H54 (cell line): ENCODE data around the gene HPS1.
A peak's percentile ranks its signal among the peaks of the same experiment; 100 is the strongest.

Experiments
- DNase-seq: peaks from one replicate; pipeline ENCODE4 v3.0.0; 2011; ENCODE audit warnings: low spot score, mixed read lengths; ENCODE audit not compliant: insufficient read length
- FAIRE-seq: peaks from 3 replicates; lab custom pipeline; 2011; peaks lifted over from hg19 to GRCh38; lab: Jason Lieb, UNC
- POLR2A ChIP-seq: IDR thresholded peaks from 2 replicates; pipeline ENCODE4 v1.6.1; 2011; ENCODE audit warnings: low read depth, mild to moderate bottlenecking, low read length

Gene HPS1

GRCh38 chr10:98456686-98457482 lies 10.1 kb upstream of the HPS1 start:
- DNase-seq (no peak), FAIRE-seq (no peak)
- TF ChIP-seq POLR2A: no peak

- DNase-seq (no peak), FAIRE-seq (no peak)
- TF ChIP-seq POLR2A: no peak
Observed at GRCh38 chr10:98456043-98456570, 9.4 kb upstream of the HPS1 start.

- TF ChIP-seq POLR2A: no peak
- DNase-seq (no peak), FAIRE-seq (no peak)
Observed at GRCh38 chr10:98453729-98454128, 7.0 kb upstream of the HPS1 start.

DNA sequence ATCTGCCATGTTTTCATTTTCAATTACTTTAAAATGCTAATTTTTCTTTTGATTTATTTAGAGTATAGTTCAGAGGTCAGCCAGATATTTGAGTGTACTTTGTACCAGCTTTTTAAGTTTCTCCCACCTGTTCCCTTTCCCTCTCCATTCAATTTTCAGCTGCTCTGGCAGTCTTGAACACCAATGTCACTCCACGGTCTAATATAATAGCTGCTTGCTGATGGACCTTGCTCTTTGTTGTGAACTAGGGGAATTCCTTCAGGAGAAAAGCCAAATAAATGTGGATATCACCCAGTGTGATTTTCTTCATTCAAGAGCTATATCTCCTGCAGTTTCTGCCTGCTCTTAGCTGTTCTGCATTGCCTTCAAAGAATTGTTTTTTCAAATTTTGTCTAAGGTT lies 3.9 kb upstream of the HPS1 start:
- FAIRE-seq: no peak
- TF ChIP-seq POLR2A: no peak
- DNase-seq: no peak

DNA sequence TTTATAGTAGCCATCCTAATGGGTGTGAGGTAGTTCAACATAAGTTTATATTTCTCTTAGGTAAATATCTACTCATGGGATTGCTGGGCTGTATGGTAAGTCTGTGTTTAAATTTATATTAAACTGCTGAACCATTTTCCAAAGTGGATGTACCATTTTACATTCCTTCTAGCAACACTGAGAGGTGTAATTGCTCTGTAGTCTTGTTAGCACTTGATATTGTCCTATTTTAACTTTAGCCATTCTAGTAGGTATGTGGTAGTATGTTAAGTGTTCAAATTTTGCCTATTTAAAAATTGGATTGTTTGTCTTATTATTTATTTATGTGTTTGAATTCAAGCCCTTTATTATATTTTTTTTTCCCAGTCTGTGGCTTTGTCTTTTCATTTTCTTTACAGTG lies 2.6 kb upstream of the HPS1 start:
- DNase-seq: no peak
- no peak for TF ChIP-seq POLR2A
- FAIRE-seq: no peak

GRCh38 chr10:98446151-98446660 lies 529 bp downstream of the HPS1 start:
- DNase-seq (peak; percentile 29), FAIRE-seq (no peak)
- no peak for TF ChIP-seq POLR2A

GRCh38 chr10:98445200-98445812 lies 1.4 kb downstream of the HPS1 start:
- no peak for TF ChIP-seq POLR2A
- no peak for DNase-seq
- FAIRE-seq: no peak

GRCh38 chr10:98444314-98445006 lies 2.3 kb downstream of the HPS1 start:
- no peak for FAIRE-seq

DNA sequence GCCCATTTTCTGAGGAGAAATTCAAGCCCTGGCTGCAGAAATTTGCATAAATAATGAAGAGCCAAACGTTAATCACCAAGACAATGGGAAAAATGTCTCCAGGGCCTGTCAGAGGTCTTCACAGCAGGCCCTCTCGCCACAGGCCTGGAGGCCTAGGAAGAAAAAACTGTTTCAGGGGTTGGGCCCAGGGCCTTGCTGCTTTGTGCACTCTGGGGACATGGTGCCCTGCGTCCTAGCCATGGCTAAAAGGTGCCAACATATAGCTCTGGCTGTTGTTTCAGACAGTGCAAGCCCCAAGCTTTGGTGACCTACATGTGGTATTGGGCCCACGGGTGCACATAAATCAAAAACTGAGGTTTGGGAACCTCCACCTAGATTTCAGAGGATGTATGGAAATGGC lies 8.0 kb downstream of the HPS1 start:
- TF ChIP-seq POLR2A: no peak
- DNase-seq: no peak
- no peak for FAIRE-seq

More at GRCh38 chr10:98444314-98445006, 2.3 kb downstream of the HPS1 start:
- no peak for DNase-seq
- no peak for TF ChIP-seq POLR2A

DNA sequence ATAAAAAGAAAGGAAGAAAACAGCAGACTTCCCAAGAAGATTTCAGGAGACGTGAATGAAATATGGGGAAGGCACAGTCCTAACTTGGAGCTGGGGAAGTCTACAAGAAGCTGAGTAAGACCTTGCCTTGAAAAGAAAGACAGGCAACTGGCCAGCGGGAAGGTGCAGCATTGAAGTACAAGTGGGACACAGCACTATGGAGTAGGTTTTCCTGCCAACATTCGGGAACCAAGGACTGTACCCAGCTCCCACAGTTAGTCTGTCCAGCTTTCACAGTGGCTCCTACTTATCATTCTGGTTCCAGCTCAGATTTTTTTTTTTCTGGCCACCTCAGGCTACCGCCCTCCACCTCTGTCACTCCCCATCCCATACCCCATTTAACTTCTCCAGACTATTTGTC lies 10.0 kb downstream of the HPS1 start:
- DNase-seq (no peak), FAIRE-seq (no peak)
- TF ChIP-seq POLR2A: no peak

GRCh38 chr10:98435178-98435577 lies 11.6 kb downstream of the HPS1 start:
- DNase-seq (no peak), FAIRE-seq (no peak)
- no peak for TF ChIP-seq POLR2A

DNA sequence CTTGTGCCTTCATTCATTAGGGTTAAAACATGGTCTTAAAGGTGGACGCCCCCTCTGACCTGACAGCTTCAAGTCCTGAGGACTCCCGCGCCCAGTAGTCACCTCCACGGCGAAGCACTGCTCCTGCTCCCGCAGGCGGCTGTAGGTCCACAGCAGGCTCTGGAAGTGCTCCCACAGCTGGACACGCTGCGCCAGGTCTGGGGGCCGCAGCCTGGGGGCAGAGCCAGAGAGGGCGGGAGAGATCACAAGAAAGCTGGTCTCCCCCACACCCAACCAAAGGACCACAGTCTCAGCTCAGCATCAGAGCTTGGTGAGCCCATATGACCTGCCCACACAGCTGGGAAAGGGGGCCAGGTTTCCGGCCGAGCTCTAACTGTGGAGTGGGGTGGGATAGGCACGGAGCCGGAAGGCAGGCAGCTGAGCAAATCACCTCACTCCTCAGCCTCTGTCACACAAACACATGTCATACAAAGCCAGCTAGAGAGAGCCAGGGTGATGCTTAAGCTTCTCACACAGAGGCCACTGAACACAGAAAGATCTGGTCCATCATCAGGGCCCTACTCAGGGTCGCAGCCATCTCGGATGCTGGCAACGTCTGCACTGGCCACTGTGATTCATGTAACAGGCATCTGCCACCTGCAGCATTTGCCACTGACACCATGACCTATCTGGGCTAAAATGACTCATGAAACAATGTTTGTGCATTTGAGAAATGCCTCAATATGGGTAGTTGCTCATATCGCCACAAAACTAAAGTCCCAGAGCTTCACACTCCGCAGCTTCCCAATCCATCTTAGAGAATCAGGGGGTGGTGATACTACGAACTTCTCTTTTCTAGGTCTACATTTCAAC lies 12.6 kb downstream of the HPS1 start:
- TF ChIP-seq POLR2A: no peak
- FAIRE-seq (peak; percentile 6), DNase-seq (peak; percentile 62)

- TF ChIP-seq POLR2A: no peak
- no peak for FAIRE-seq
- no peak for DNase-seq
Observed at GRCh38 chr10:98433371-98433770, 13.4 kb downstream of the HPS1 start.
